Breast epithelium (tissue), 3 donors: ENCODE measurements around the gene EZH1.

Experiments used
- POLR2A ChIP-seq: fragments of 450-650 bp; IDR thresholded peaks from one replicate; pipeline ENCODE4 v1.6.1; 2016; ENCODE audit warnings: antibody characterized with exemption, mild to moderate bottlenecking, moderate library complexity
- TF ChIP-seq, protein P1 (sequence below), 3 donors: fragments of 450-650 bp; IDR thresholded peaks; one replicate each; pipeline ENCODE4 v1.5.1; 2016 to 2017; ENCODE audit warnings: antibody characterized with exemption in 3 of 3, mild to moderate bottlenecking in 3 of 3, moderate library complexity in 3 of 3

DNA sequence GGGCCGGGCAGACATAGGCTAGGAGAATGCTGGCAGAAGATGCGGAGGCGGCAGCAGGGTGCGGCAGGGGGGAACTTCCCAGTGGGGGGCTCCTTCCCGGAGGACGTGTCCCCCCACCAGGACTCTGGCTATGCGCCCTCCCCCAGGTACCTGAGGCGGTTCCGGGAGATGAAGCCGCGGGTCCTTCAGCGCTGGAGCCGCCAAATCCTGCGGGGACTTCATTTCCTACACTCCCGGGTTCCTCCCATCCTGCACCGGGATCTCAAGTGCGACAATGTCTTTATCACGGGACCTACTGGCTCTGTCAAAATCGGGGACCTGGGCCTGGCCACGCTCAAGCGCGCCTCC lies 38.9 kb upstream of the EZH1 start:
- TF ChIP-seq, protein P1, sequence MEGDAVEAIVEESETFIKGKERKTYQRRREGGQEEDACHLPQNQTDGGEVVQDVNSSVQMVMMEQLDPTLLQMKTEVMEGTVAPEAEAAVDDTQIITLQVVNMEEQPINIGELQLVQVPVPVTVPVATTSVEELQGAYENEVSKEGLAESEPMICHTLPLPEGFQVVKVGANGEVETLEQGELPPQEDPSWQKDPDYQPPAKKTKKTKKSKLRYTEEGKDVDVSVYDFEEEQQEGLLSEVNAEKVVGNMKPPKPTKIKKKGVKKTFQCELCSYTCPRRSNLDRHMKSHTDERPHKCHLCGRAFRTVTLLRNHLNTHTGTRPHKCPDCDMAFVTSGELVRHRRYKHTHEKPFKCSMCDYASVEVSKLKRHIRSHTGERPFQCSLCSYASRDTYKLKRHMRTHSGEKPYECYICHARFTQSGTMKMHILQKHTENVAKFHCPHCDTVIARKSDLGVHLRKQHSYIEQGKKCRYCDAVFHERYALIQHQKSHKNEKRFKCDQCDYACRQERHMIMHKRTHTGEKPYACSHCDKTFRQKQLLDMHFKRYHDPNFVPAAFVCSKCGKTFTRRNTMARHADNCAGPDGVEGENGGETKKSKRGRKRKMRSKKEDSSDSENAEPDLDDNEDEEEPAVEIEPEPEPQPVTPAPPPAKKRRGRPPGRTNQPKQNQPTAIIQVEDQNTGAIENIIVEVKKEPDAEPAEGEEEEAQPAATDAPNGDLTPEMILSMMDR (IDR thresholded peaks at IDR 0.05) = no peak
- no peak for TF ChIP-seq POLR2A
